ENCODE measurements around the gene LARP4B.

DNA sequence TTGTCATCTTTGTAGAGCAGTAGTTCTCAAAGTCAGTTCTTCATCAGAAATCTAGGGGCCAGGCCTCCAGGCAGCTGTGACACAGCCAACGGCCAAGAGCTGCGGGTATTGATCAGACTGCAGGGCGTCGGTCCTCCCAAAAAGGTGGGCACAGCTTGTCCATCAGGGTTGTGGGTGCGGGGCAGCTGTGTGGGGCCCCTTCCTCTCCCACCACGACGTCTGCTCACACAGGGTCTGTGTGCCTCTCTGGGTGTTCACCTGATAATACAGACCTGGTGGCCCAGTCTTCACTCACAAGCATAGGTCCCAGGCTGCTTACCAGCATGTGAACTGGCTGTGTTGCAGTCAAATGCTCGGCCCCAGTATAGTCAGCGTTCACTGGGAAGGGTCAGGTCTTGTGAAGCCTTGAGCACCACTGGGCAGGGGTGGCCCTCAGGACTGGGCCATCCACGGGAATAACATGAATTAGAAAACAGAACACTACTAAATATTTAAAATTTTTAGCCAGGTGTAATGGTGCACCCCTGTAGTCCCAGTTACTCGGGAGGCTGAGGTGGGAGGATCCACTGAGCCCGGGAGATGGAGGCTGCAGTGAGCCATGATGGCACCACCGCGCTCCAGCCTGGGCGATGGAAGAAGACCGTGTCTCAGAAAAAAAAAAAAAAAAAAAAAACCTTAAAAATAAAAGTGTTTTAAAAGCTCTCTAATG is 139.3 kb downstream of the LARP4B start:
- TF ChIP-seq, protein P1, sequence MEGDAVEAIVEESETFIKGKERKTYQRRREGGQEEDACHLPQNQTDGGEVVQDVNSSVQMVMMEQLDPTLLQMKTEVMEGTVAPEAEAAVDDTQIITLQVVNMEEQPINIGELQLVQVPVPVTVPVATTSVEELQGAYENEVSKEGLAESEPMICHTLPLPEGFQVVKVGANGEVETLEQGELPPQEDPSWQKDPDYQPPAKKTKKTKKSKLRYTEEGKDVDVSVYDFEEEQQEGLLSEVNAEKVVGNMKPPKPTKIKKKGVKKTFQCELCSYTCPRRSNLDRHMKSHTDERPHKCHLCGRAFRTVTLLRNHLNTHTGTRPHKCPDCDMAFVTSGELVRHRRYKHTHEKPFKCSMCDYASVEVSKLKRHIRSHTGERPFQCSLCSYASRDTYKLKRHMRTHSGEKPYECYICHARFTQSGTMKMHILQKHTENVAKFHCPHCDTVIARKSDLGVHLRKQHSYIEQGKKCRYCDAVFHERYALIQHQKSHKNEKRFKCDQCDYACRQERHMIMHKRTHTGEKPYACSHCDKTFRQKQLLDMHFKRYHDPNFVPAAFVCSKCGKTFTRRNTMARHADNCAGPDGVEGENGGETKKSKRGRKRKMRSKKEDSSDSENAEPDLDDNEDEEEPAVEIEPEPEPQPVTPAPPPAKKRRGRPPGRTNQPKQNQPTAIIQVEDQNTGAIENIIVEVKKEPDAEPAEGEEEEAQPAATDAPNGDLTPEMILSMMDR (IDR thresholded peaks at IDR 0.05), result no peak
- no peak for TF ChIP-seq EZH2 (IDR thresholded peaks at IDR 0.05)
- TF ChIP-seq EZH2phosphoT487 (IDR thresholded peaks at IDR 0.05), result no peak

Measured in neural progenitor cell (in vitro differentiated cells).